NCI-H2081 (cell line): ENCODE data around the gene EPB41.
"Not testable (repeated sequence)": the region's sequence is repeated elsewhere in the genome, so short reads cannot be mapped to it uniquely, and the experiment has no call there.

Experiments used
- DNase-seq, 2 experiments: peaks; one replicate each; lab custom pipeline; 2025; lab: John Stamatoyannopoulos, UW

Gene EPB41

GRCh38 chr1:28914228-28915030 is at the start of gene EPB41:
Gene EPB41 (plus strand): TSS chr1:28914569. CDS start chr1:28987438, 72,869 bp downstream.
- peak; percentile 96 to 97 for DNase-seq

- DNase-seq, result no peak
These were observed 49.7 kb upstream of the EPB41 start for GRCh38 chr1:28864695-28865094.

DNA sequence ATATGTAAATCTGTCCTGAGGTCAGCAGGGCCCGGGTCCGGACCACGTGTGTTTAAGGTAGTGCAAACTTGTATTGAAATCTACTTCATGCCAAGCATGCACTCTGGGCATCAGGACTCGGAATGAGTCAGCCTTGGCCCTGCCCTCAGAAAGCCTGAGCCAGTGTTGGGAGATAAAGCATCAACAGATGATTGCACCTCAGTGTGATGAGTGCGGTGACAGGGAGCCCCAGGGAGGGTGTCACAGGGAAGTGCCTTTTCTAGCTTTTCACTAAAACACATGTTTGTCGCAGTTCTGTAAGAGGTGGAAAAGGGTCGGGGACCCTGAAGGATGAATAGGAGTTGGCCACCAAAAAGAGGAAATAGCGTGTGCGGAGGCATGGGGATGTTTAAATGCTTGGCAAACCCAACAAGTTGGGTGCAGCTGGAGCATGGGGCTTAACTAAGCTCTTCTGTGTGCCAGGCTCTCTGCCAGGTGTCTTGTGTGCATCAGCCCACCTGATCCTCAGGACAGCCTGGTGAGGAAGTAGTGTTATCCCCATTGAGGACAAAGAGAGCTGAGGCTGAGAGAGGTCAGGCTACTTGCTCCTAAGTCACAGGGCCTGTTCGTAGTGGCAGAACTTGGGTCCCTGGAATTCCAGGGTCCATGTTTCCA is 48.2 kb upstream of the EPB41 start:
- no peak for DNase-seq

- no peak for DNase-seq
These were observed 46.5 kb upstream of the EPB41 start for GRCh38 chr1:28867850-28868249.

GRCh38 chr1:28869952-28870351 is 44.4 kb upstream of the EPB41 start:
- no peak for DNase-seq

DNA sequence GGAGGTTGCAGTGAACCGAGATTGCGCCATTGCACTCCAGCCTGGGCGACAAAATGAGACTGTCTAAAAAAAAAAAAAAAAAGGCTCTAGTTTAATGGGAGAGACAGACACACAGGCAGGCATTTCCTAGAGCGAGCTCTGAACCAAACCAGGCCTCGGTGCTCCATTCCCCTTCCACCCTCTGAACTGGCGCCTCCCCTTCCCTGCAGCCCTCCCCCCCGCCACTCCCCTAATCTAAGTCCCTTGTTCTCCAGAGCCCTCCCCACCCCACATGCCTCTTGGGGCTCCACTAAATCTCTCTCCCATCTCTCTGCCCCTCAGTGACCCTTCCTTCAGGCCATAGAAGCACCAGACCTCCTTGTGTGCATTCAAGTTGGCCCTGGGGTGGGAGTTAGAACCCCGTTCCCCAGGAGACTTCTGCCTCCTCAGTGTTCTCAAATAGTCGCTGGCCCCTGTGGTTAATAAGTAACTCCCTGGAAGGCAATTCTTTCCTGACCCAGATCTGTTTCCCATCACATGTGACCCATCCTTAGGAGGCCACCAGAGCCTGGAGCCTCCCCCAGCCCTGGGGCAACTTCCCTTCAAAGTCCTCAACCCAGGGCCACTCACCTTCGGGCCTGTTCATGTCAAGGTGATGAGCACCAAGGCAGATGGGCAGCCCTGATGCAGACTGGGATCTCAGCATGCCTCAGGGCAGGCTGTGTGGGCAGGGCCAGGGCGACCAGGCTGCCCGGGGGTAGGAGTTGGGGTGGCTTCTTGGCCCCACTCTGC is 42.6 kb upstream of the EPB41 start:
- DNase-seq, result no peak

DNA sequence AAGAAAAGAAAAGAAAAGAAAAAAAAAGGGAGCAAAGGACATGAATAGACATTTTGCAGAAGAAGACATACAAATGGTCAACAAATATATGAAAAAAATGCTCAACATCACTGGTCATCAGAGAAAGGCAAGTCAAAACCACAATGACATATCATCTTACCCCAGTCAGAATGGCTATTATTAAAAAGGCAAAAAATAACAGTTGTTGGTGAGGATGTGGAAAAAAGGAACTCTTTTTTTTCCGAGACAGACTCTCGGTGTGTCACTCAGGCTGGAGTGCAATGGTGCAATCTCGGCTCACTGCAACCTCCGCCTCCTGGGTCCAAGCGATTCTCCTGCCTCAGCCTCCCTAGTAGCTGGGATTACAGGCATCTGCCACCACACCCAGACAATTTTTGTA is 39.2 kb upstream of the EPB41 start:
- DNase-seq, result not testable (repeated sequence)

DNA sequence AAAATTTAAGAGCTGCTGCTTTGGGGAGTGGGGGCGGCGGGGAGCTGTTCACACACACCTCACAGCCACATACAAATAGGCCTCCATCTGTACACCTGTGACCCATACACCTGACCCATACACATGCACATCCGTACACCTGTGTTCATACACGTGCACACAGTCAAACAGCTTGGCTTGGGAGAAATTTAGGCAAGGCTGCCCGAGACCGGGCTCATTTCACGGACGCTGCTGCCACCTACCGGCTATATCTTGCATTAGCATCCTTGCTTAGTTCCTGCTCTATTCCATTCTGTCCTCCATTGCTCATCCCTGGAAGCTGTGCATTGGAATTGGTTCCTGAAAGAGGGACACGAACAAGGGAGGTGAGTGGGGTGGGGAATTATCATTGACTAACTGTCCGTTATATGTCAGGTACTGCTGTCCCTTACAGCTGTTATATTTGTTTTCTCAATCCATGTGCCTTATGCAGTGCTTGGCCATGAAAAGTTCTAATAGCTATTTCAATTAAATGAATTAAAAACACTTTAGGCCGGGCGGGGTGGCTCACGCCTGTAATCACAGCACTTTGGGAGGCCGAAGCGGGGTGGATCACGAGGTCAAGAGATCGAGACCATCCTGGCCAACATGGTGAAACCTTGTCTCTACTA is 37.1 kb upstream of the EPB41 start:
- DNase-seq, result peak; percentile 86 to 87

DNA sequence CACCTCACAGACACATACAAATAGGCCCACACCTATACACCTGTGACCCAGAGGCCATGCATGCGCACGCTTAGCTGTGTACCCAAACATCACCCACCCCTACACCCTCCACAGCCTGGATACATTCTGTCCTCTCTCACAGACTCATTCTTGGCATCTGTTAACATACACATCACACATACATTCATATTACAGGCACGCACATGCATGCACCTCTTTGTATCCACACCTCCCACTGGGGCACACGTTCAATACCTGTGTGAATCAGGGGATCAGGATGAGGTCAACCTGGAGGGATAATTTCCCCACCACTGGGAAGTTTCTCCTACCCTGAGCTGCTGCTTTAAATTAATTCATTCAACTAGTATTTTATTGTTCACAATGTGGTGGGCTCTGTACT is 35.6 kb upstream of the EPB41 start:
- DNase-seq, result no peak

DNA sequence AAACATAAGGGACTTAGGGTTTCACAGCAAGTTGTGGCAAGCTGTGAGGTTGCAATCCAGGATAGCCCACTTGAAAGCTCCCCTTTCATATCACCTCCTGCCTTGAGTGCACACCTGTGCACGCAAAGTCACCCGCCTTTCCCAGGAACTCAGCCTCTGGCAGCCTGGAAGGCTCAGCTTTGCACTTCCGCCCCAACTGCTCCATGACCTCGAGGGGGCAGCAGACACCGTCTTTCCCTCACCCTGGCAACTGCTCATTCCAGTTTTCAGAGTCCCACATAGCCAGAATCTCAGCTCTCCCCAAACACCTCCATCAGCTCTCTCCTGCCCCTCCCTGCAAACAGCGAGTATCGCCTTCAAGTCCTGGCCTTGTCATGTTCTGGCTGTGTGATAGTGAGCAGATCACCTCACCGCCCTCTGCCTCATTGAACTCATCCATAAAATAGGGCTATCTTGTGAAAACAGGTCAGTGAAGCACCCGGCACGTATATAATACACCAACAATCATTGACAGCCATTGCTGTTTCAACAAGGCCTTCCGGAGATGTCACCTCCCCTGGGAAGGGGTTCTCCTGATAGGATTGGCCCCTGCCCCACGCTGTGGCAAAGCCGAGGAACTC is 32.2 kb upstream of the EPB41 start:
- peak; percentile 93 for DNase-seq

DNA sequence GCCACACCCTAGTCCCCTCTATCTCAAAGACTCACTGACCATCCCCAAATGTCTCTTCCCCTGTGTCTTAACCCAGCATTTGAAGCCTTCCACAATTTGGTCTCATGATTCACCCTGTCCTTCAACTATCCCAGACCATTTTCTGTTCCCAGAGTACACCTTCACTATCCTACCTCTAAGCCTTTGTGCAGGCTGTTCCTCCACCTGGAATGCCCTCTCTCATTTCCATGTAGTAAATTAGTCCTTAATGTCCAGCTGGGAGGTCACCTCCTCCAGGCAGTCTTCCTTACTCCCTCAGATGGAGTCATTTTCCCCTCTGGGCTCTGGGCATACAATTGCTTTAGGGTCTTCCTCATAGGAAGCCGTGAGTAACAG is 31.1 kb upstream of the EPB41 start:
- no peak for DNase-seq

DNA sequence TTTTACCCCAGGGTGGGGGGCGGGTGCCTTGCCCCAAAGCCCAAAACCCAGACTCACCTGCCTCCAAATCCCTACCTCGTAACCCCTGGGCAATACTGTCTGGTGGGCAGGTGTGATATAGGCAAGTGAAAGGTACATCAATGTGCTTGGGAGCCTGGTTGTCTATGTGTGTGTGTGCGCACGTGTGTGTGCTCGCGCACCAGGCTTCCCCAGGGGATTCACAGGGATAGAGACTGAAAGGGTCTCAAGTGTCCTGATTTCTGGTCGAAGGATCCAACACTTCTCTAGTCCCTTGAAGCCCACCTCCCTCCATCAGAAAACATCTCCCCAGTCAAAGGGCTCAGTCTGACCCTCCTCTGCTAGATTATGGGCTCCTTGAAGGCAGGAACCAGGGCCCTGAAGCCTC is 28.9 kb upstream of the EPB41 start:
- DNase-seq, result no peak

GRCh38 chr1:28885977-28886730 is 28.2 kb upstream of the EPB41 start:
- DNase-seq, result no peak

DNA sequence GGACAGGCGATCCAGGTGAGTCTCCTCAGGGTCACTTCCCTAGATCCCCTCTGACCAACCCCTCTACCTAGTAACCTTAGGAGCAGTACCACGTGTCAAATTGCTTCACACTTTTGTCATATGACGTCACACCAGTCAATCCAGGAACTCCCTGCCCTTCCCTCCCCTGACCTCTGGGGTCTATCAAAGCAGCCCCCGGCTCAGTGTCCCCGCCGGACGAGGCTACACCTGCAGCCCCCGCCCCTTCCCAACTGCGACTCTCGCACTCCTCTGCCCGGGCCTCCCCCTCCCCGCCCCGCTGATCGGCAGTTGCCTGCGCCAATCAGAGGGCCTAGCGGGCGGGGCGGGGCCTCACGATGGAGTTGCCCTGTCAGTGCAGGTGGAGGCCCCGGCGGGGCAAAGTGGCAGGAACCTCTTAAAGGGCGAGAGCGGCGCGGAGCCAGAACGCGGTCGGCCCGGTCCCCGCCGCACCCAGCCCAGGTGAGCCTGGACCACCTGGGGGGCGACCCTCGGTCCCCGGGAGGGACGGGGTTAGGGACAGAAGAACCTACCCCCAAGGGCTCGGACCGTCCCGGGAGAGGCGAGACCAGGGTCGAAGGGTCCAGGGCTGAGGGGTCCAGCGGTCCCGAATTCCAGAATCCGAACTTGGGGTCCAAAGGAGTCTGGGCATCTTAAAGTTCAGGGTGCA is 27.5 kb upstream of the EPB41 start:
- peak; percentile 77 to 87 for DNase-seq

DNA sequence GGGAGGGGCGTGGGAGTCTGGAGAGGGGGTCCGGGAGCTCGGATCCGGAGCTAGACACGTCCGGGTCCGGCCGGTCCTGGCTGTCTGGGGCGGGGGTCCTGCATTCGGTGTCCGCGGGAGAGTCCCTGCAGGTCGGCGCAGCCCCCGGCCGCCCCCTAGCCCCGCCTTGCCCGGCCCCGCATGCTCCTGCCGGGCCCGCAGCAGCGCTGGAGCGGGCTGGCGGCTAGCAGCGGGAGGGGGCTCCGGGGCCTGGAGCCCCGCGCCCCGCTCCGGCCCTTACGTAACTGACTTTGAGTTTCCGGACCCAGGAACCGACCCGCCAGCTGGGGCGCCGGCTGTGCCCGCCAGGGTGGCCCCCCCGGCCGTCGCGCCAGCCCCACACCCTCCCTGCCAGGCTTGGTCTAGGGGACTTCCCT is 26.9 kb upstream of the EPB41 start:
- DNase-seq, result no peak

DNA sequence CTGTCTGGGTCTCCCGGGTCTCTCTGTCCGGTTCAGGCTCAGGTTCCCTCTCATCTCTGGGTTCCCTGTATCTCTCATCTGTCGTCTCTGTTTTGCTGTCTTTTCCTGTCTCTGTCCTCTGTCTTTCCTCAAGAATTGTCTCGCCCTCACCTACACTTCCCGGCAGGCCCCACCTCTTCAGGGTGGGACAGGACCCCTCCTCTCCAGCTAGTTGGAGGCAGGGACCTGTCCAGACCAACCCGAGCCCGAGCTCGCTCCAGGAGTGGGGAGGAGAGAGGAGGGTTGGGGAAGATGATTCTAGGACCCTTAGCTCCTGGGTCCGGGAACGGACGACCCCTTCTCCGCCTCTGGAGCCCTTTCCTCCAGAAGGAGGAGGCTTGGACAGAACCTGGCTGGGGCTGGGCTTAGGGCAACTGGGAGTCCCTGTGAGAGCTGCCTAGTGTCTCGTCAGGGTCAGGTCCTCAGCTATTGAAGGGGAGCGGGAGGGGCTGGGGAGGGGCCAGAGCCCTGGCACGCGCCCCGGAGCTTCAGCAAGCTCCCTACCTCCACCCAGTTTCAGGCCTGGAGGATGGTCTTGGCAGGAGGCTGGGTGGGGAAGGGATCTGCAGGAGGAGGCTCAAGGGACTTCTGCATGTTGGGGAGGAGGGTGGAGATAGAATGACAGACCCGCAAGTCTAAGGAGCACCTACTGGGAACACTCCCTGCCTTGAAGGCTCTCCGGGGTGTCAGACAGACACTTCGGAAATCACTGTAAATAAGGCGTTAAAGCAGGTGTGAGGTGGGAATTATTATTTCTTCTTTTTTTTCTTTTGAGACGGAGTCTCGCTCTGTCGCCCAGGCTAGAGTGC is 26.3 kb upstream of the EPB41 start:
- no peak for DNase-seq

DNA sequence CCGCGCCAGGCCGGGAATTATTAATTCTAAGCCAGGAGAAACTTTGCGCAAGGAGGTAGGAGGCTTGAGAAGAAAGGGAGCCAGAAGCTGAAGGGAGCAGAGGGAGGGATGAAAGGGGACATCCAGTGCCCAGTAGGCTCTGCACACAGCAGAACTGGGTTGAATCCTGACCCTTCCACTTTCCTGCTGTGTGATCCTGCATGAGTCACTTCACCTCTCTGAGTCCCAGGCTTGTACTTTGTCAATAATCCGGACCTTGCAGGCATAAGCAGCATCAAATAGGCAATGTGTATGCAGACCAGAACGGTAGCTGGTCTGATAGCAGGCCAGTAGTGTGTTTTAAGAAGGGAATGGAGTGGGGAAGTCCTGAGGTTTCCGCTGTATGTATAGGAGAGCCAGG is 25.5 kb upstream of the EPB41 start:
- no peak for DNase-seq

- DNase-seq, result no peak
These were observed 25.0 kb upstream of the EPB41 start for GRCh38 chr1:28889357-28889756.

GRCh38 chr1:28890435-28890834 is 23.9 kb upstream of the EPB41 start:
- DNase-seq, result no peak

GRCh38 chr1:28890836-28891235 is 23.5 kb upstream of the EPB41 start:
- no peak for DNase-seq
